Endometrial microvascular endothelial cells (primary cell): ENCODE data around the gene GPX4. TPM values are rescaled to one million over a fixed set of nuclear protein-coding genes. Genes with fewer than 3 reads are reported as not detected.

ENCODE experiments used
- in situ Hi-C: cut with HindIII; loops from 2 replicates; pipeline ENCODE4 v1.10.0; 2017; ENCODE audit warnings: low sequenced_read_pairs, low pct_unique_long_range_greater_than_20kb; ENCODE audit errors: inconsistent ontology term
- total RNA-seq: library from RNA; depleted of rRNA; stranded (reverse); fragments of >200 nt; gene quantifications from one replicate; pipeline ENCODE4 v1.2.3, GENCODE V29; 2015; ENCODE audit errors: inconsistent ontology term

GPX4 gene
- total RNA-seq, 1 donor from 2014 or later: 459 TPM

- in situ Hi-C loops: no loop called here
Measured at GRCh38 chr19:1082165-1082927, 21.4 kb upstream of the GPX4 start.

- in situ Hi-C loops: no loop called here
Measured at GRCh38 chr19:1082928-1083816, 20.6 kb upstream of the GPX4 start.

- in situ Hi-C loops: no loop called here
Measured at GRCh38 chr19:1084024-1084868, 19.5 kb upstream of the GPX4 start.

- in situ Hi-C loops: no loop called here
Measured at GRCh38 chr19:1085053-1085658, 18.6 kb upstream of the GPX4 start.

- in situ Hi-C loops: no loop called here
Measured at GRCh38 chr19:1085676-1086442, 17.9 kb upstream of the GPX4 start.

GRCh38 chr19:1086613-1087012 is 17.2 kb upstream of the GPX4 start:
- in situ Hi-C loops: no loop called here

- in situ Hi-C loops: no loop called here
Measured at GRCh38 chr19:1087813-1088415, 15.9 kb upstream of the GPX4 start.

- in situ Hi-C loops: no loop called here
Measured at GRCh38 chr19:1088416-1089010, 15.3 kb upstream of the GPX4 start.

GRCh38 chr19:1089126-1089771 is 14.5 kb upstream of the GPX4 start:
- in situ Hi-C loops: no loop called here

- in situ Hi-C loops: no loop called here
Measured at GRCh38 chr19:1089891-1090290, 13.9 kb upstream of the GPX4 start.

- in situ Hi-C loops: no loop called here
Measured at GRCh38 chr19:1090731-1091543, 12.9 kb upstream of the GPX4 start.

GRCh38 chr19:1091544-1092175 is 12.1 kb upstream of the GPX4 start:
- in situ Hi-C loops: no loop called here

GRCh38 chr19:1093330-1093729 is 10.5 kb upstream of the GPX4 start:
- in situ Hi-C loops: no loop called here

GRCh38 chr19:1093811-1094553 is 9.8 kb upstream of the GPX4 start:
- in situ Hi-C loops: no loop called here

- in situ Hi-C loops: no loop called here
Measured at GRCh38 chr19:1094655-1094977, 9.2 kb upstream of the GPX4 start.
